ENCODE measurements around the gene XPNPEP1.

XPNPEP1 gene

DNA sequence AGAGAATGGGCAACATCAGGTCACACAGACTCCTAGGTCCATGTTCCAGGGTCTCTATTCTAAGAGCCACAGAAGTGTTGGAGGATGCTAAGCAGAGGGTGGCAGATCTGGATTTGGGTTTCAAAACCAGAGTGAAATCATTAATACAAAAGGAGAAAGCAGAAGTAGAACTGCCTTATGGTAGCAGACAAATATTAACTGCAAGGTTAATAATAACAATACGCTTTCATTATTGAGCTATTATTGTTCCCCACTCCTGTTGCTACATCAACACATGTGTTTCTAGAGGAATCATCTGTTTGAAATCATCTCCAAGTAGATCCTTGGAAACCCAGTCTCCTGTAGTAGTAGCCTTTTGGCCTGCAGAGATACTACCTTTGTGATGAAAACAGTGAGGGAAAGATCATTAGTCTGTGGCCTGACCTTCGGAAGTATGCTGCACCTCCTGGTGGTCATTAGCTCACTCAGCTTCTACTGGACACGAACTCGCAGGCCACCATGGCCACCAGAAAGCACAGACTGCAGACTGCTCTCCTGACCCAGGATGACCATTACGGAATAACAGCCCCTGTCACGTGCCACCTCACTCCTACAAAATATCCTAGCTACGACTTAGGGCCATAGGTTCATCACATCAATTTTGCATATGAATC is 84.6 kb downstream of the XPNPEP1 start:
- WGBS (ENCODE audit: insufficient coverage), result 98% methylated on average over 6 of the region's 7 CpGs
- no peaks in the 10 kb centered on the region for H3K4me1 ChIP-seq (ENCODE audit: control extremely low read depth in 1 of 4, control insufficient read depth in 4 of 4, insufficient read depth in 4 of 4, low read length in 3 of 4)
- no peak for DNase-seq
- POLR2A ChIA-PET, result no interaction called here
- H3K27ac ChIP-seq (ENCODE audit: insufficient read depth in 1 of 2, low read depth in 1 of 2, low read length in 2 of 2, poor library complexity in 1 of 2, severe bottlenecking in 2 of 2), result no peak overlapping the region
- CTCF ChIA-PET, result interaction anchor here (1.0 kb wide), 1 partner anchor 14 kb away, joined by 3 read pairs; no protein-coding TSS in a partner anchor
- peaks cover 0 to 7% (median 4%) of the 10 kb centered on the region in 5 experiments for H3K27me3 ChIP-seq (replicated peaks in 2 of 5; ENCODE audit: control insufficient read depth in 4 of 5, insufficient read depth in 5 of 5, low read length in 4 of 5)
- no peaks in the 10 kb centered on the region for H3K9me3 ChIP-seq (ENCODE audit: control extremely low read depth in 1 of 5, control insufficient read depth in 4 of 5, insufficient read depth in 2 of 5, low read depth in 1 of 5, low read length in 4 of 5)
- no peaks in the 10 kb centered on the region for H3K36me3 ChIP-seq (ENCODE audit: control insufficient read depth in 4 of 4, insufficient read depth in 4 of 4, low read length in 3 of 4)
- H3K4me3 ChIP-seq (ENCODE audit: control insufficient read depth in 1 of 7, extremely low read depth in 1 of 7, insufficient read depth in 4 of 7, low read depth in 2 of 7, low read length in 6 of 7), result no peak overlapping the region

- Histone ChIP-seq H3K4me3 (ENCODE audit: control insufficient read depth in 1 of 7, extremely low read depth in 1 of 7, insufficient read depth in 4 of 7, low read depth in 2 of 7, low read length in 6 of 7) (no peak overlapping the region), H3K4me1 (ENCODE audit: control extremely low read depth in 1 of 4, control insufficient read depth in 4 of 4, insufficient read depth in 4 of 4, low read length in 3 of 4) (no peaks in the 10 kb centered on the region), H3K27me3 (replicated peaks in 2 of 5; ENCODE audit: control insufficient read depth in 4 of 5, insufficient read depth in 5 of 5, low read length in 4 of 5) (peaks cover 0 to 7% (median 3%) of the 10 kb centered on the region in 5 experiments), H3K36me3 (ENCODE audit: control insufficient read depth in 4 of 4, insufficient read depth in 4 of 4, low read length in 3 of 4) (no peaks in the 10 kb centered on the region), H3K27ac (ENCODE audit: insufficient read depth in 1 of 2, low read depth in 1 of 2, low read length in 2 of 2, poor library complexity in 1 of 2, severe bottlenecking in 2 of 2) (no peak overlapping the region), H3K9me3 (ENCODE audit: control extremely low read depth in 1 of 5, control insufficient read depth in 4 of 5, insufficient read depth in 2 of 5, low read depth in 1 of 5, low read length in 4 of 5) (peaks cover 0 to 2% (median 0%) of the 10 kb centered on the region in 5 experiments)
- ChIA-PET POLR2A (no interaction called here), CTCF (no interaction called here)
- DNase-seq, result no peak
- 90% methylated on average over 2 of the region's 4 CpGs for WGBS (ENCODE audit: insufficient coverage)
Observed at GRCh38 chr10:109837384-109837783, 85.9 kb downstream of the XPNPEP1 start.

DNA sequence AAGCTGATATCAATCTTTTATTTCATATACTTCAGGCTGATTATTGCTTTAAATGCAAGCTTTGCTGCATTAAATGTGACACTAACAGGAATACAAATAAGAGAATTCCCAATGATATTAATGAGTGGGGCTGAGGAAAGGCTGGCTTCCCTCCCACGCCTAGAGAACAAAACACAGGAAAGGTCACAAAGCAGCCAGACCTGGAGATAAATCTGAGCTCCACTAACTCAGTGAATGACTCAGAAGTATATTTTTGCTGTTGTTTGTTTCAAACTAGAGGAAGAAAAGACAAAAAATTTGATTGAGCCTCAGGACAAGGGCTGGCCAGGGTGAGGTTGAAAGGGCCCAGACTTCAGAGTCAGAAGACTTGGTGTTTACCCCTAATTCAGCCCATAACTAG is 88.1 kb downstream of the XPNPEP1 start:
- peaks cover 0 to 6% (median 2%) of the 10 kb centered on the region in 5 experiments for H3K9me3 ChIP-seq (ENCODE audit: control extremely low read depth in 1 of 5, control insufficient read depth in 4 of 5, insufficient read depth in 2 of 5, low read depth in 1 of 5, low read length in 4 of 5)
- no peaks in the 10 kb centered on the region for H3K4me1 ChIP-seq (ENCODE audit: control extremely low read depth in 1 of 4, control insufficient read depth in 4 of 4, insufficient read depth in 4 of 4, low read length in 3 of 4)
- H3K27me3 ChIP-seq (replicated peaks in 2 of 5; ENCODE audit: control insufficient read depth in 4 of 5, insufficient read depth in 5 of 5, low read length in 4 of 5), result peaks cover 0 to 4% (median 3%) of the 10 kb centered on the region in 5 experiments
- ChIA-PET CTCF (no interaction called here), POLR2A (no interaction called here)
- no CpG with 5 or more reads among the region's 1 CpG for WGBS (ENCODE audit: insufficient coverage)
- H3K4me3 ChIP-seq (ENCODE audit: control insufficient read depth in 1 of 7, extremely low read depth in 1 of 7, insufficient read depth in 4 of 7, low read depth in 2 of 7, low read length in 6 of 7), result no peak overlapping the region
- no peak overlapping the region for H3K27ac ChIP-seq (ENCODE audit: insufficient read depth in 1 of 2, low read depth in 1 of 2, low read length in 2 of 2, poor library complexity in 1 of 2, severe bottlenecking in 2 of 2)
- no peak for DNase-seq
- no peaks in the 10 kb centered on the region for H3K36me3 ChIP-seq (ENCODE audit: control insufficient read depth in 4 of 4, insufficient read depth in 4 of 4, low read length in 3 of 4)

GRCh38 chr10:109831846-109832245 is 91.5 kb downstream of the XPNPEP1 start:
- H3K4me3 ChIP-seq (ENCODE audit: control insufficient read depth in 1 of 7, extremely low read depth in 1 of 7, insufficient read depth in 4 of 7, low read depth in 2 of 7, low read length in 6 of 7), result no peak overlapping the region
- H3K27me3 ChIP-seq (replicated peaks in 2 of 5; ENCODE audit: control insufficient read depth in 4 of 5, insufficient read depth in 5 of 5, low read length in 4 of 5), result peaks cover 0 to 4% (median 3%) of the 10 kb centered on the region in 5 experiments
- CTCF ChIA-PET, result no interaction called here
- WGBS (ENCODE audit: insufficient coverage), result 98% methylated on average over 9 of the region's 9 CpGs
- no peak overlapping the region for H3K27ac ChIP-seq (ENCODE audit: insufficient read depth in 1 of 2, low read depth in 1 of 2, low read length in 2 of 2, poor library complexity in 1 of 2, severe bottlenecking in 2 of 2)
- H3K4me1 ChIP-seq (ENCODE audit: control extremely low read depth in 1 of 4, control insufficient read depth in 4 of 4, insufficient read depth in 4 of 4, low read length in 3 of 4), result no peaks in the 10 kb centered on the region
- POLR2A ChIA-PET, result no interaction called here
- H3K9me3 ChIP-seq (ENCODE audit: control extremely low read depth in 1 of 5, control insufficient read depth in 4 of 5, insufficient read depth in 2 of 5, low read depth in 1 of 5, low read length in 4 of 5), result peaks cover 0 to 6% (median 2%) of the 10 kb centered on the region in 5 experiments
- H3K36me3 ChIP-seq (ENCODE audit: control insufficient read depth in 4 of 4, insufficient read depth in 4 of 4, low read length in 3 of 4), result no peaks in the 10 kb centered on the region
- DNase-seq, result no peak

GRCh38 chr10:109824206-109824605 is 99.1 kb downstream of the XPNPEP1 start:
- CTCF ChIA-PET, result no interaction called here
- H3K36me3 ChIP-seq (ENCODE audit: control insufficient read depth in 4 of 4, insufficient read depth in 4 of 4, low read length in 3 of 4), result no peaks in the 10 kb centered on the region
- no peaks in the 10 kb centered on the region for H3K9me3 ChIP-seq (ENCODE audit: control extremely low read depth in 1 of 5, control insufficient read depth in 4 of 5, insufficient read depth in 2 of 5, low read depth in 1 of 5, low read length in 4 of 5)
- no peak overlapping the region for H3K4me3 ChIP-seq (ENCODE audit: control insufficient read depth in 1 of 7, extremely low read depth in 1 of 7, insufficient read depth in 4 of 7, low read depth in 2 of 7, low read length in 6 of 7)
- no CpG with 5 or more reads among the region's 1 CpG for WGBS (ENCODE audit: insufficient coverage)
- H3K27ac ChIP-seq (ENCODE audit: insufficient read depth in 1 of 2, low read depth in 1 of 2, low read length in 2 of 2, poor library complexity in 1 of 2, severe bottlenecking in 2 of 2), result no peak overlapping the region
- POLR2A ChIA-PET, result no interaction called here
- no peaks in the 10 kb centered on the region for H3K4me1 ChIP-seq (ENCODE audit: control extremely low read depth in 1 of 4, control insufficient read depth in 4 of 4, insufficient read depth in 4 of 4, low read length in 3 of 4)
- no peak for DNase-seq
- no peaks in the 10 kb centered on the region for H3K27me3 ChIP-seq (replicated peaks in 2 of 5; ENCODE audit: control insufficient read depth in 4 of 5, insufficient read depth in 5 of 5, low read length in 4 of 5)

- Histone ChIP-seq H3K27ac (ENCODE audit: insufficient read depth in 1 of 2, low read depth in 1 of 2, low read length in 2 of 2, poor library complexity in 1 of 2, severe bottlenecking in 2 of 2) (no peak overlapping the region), H3K36me3 (ENCODE audit: control insufficient read depth in 4 of 4, insufficient read depth in 4 of 4, low read length in 3 of 4) (no peaks in the 10 kb centered on the region), H3K4me3 (ENCODE audit: control insufficient read depth in 1 of 7, extremely low read depth in 1 of 7, insufficient read depth in 4 of 7, low read depth in 2 of 7, low read length in 6 of 7) (no peak overlapping the region), H3K9me3 (ENCODE audit: control extremely low read depth in 1 of 5, control insufficient read depth in 4 of 5, insufficient read depth in 2 of 5, low read depth in 1 of 5, low read length in 4 of 5) (no peaks in the 10 kb centered on the region), H3K4me1 (ENCODE audit: control extremely low read depth in 1 of 4, control insufficient read depth in 4 of 4, insufficient read depth in 4 of 4, low read length in 3 of 4) (no peaks in the 10 kb centered on the region), H3K27me3 (replicated peaks in 2 of 5; ENCODE audit: control insufficient read depth in 4 of 5, insufficient read depth in 5 of 5, low read length in 4 of 5) (no peaks in the 10 kb centered on the region)
- 83% methylated on average over 1 of the region's 3 CpGs for WGBS (ENCODE audit: insufficient coverage)
- DNase-seq, result no peak
- POLR2A ChIA-PET, result no interaction called here
- CTCF ChIA-PET, result no interaction called here
Observed at GRCh38 chr10:109823196-109823595, 100.1 kb downstream of the XPNPEP1 start.

GRCh38 chr10:109821672-109822071 is 101.6 kb downstream of the XPNPEP1 start:
- POLR2A ChIA-PET, result no interaction called here
- H3K27me3 ChIP-seq (replicated peaks in 2 of 5; ENCODE audit: control insufficient read depth in 4 of 5, insufficient read depth in 5 of 5, low read length in 4 of 5), result no peaks in the 10 kb centered on the region
- CTCF ChIA-PET, result no interaction called here
- H3K36me3 ChIP-seq (ENCODE audit: control insufficient read depth in 4 of 4, insufficient read depth in 4 of 4, low read length in 3 of 4), result no peaks in the 10 kb centered on the region
- no peaks in the 10 kb centered on the region for H3K9me3 ChIP-seq (ENCODE audit: control extremely low read depth in 1 of 5, control insufficient read depth in 4 of 5, insufficient read depth in 2 of 5, low read depth in 1 of 5, low read length in 4 of 5)
- no peaks in the 10 kb centered on the region for H3K4me1 ChIP-seq (ENCODE audit: control extremely low read depth in 1 of 4, control insufficient read depth in 4 of 4, insufficient read depth in 4 of 4, low read length in 3 of 4)
- H3K4me3 ChIP-seq (ENCODE audit: control insufficient read depth in 1 of 7, extremely low read depth in 1 of 7, insufficient read depth in 4 of 7, low read depth in 2 of 7, low read length in 6 of 7), result no peak overlapping the region
- DNase-seq, result no peak
- H3K27ac ChIP-seq (ENCODE audit: insufficient read depth in 1 of 2, low read depth in 1 of 2, low read length in 2 of 2, poor library complexity in 1 of 2, severe bottlenecking in 2 of 2), result no peak overlapping the region
- 84% methylated on average over 5 of the region's 5 CpGs for WGBS (ENCODE audit: insufficient coverage)
